ENCODE measurements around the gene PRMT9.

GRCh38 chr4:147629783-147630730 is 53.9 kb downstream of the PRMT9 start:
- TF ChIP-seq FOXA1 (IDR thresholded peaks at IDR 0.05) (no peak), CTBP1 (IDR thresholded peaks at IDR 0.05; ENCODE audit: borderline replicate concordance) (no peak)

Data from HEK293T (cell line).